GM12878 (cell line): ENCODE results near the gene CEP89.
"Not testable (repeated sequence)": the region's sequence is repeated elsewhere in the genome, so short reads cannot be mapped to it uniquely, and the experiment has no call there.

Source experiments
- CBX3 ChIP-seq: fragments of 200-600 bp; sonication (generic); IDR thresholded peaks from 2 replicates; pipeline ENCODE4 v1.6.1; 2016; ENCODE audit warnings: low read depth, borderline replicate concordance
- CEBPB ChIP-seq, 2 experiments: fragments of 150-350 bp in 1 of 2; IDR thresholded peaks; 2 replicates each; pipeline ENCODE4 v1.6.1; 2012 to 2014; ENCODE audit warnings: low read depth in 2 of 2, low read length in 2 of 2, borderline replicate concordance in 1 of 2, inconsistent platforms in 1 of 2
- EGR1 ChIP-seq, 2 experiments: IDR thresholded peaks; 1 replicate in 1 of 2; 2 replicates in 1 of 2; pipeline ENCODE4 v1.6.1; 2011 to 2012; ENCODE audit warnings: low read depth in 2 of 2, low read length in 2 of 2, borderline replicate concordance in 1 of 2, mild to moderate bottlenecking in 1 of 2, moderate library complexity in 1 of 2

GRCh38 chr19:32941273-32941672 lies 30.5 kb downstream of the CEP89 start:
- TF ChIP-seq CEBPB (IDR thresholded peaks at IDR 0.05; ENCODE audit: borderline replicate concordance in 1 of 2, low read depth in 2 of 2, low read length in 2 of 2); CBX3; EGR1 (IDR thresholded peaks at IDR 0.05; ENCODE audit: borderline replicate concordance in 1 of 2, low read depth in 2 of 2, low read length in 2 of 2): not testable (repeated sequence)
